HS-5 (cell line): ENCODE data around the gene ZNF835.
"Not testable (repeated sequence)": the region's sequence is repeated elsewhere in the genome, so short reads cannot be mapped to it uniquely, and the experiment has no call there.

ENCODE experiments used
- DNase-seq: peaks from one replicate; pipeline ENCODE4 v3.0.0-alpha.2; 2012; ENCODE audit warnings: low read depth

Gene ZNF835

GRCh38 chr19:56671613-56671994 lies at the start of gene ZNF835:
Gene ZNF835 (minus strand): TSS chr19:56671757. CDS start chr19:56665198, 6,559 bp downstream.
- no peak for DNase-seq

- no peak for DNase-seq
Observed at GRCh38 chr19:56720281-56720680, 48.7 kb upstream of the ZNF835 start.

GRCh38 chr19:56718231-56718630 lies 46.7 kb upstream of the ZNF835 start:
- DNase-seq: no peak

GRCh38 chr19:56712611-56713276 lies 41.2 kb upstream of the ZNF835 start:
- no peak for DNase-seq

GRCh38 chr19:56710437-56710836 lies 38.9 kb upstream of the ZNF835 start:
- DNase-seq: no peak

GRCh38 chr19:56707821-56708220 lies 36.3 kb upstream of the ZNF835 start:
- DNase-seq: no peak

- no peak for DNase-seq
Observed at GRCh38 chr19:56705939-56706338, 34.4 kb upstream of the ZNF835 start.

GRCh38 chr19:56701895-56702294 lies 30.3 kb upstream of the ZNF835 start:
- no peak for DNase-seq

GRCh38 chr19:56699552-56699951 lies 28.0 kb upstream of the ZNF835 start:
- no peak for DNase-seq

- no peak for DNase-seq
Observed at GRCh38 chr19:56692206-56692895, 20.8 kb upstream of the ZNF835 start.

- DNase-seq: no peak
Observed at GRCh38 chr19:56690670-56691069, 19.1 kb upstream of the ZNF835 start.

GRCh38 chr19:56689198-56689597 lies 17.6 kb upstream of the ZNF835 start:
- no peak for DNase-seq

- no peak for DNase-seq
Observed at GRCh38 chr19:56687031-56687430, 15.5 kb upstream of the ZNF835 start.

GRCh38 chr19:56683116-56683515 lies 11.6 kb upstream of the ZNF835 start:
- DNase-seq: no peak

GRCh38 chr19:56681702-56682101 lies 10.1 kb upstream of the ZNF835 start:
- DNase-seq: no peak

GRCh38 chr19:56678205-56678604 lies 6.6 kb upstream of the ZNF835 start:
- no peak for DNase-seq

GRCh38 chr19:56672610-56673009 lies 1.1 kb upstream of the ZNF835 start:
- not testable (repeated sequence) for DNase-seq

GRCh38 chr19:56670961-56671612 lies 470 bp downstream of the ZNF835 start:
- no peak for DNase-seq

- DNase-seq: no peak
Observed at GRCh38 chr19:56670401-56670960, 1.1 kb downstream of the ZNF835 start.

- DNase-seq: no peak
Observed at GRCh38 chr19:56668676-56669075, 2.9 kb downstream of the ZNF835 start.

GRCh38 chr19:56667311-56667870 lies 4.2 kb downstream of the ZNF835 start:
- DNase-seq: no peak

GRCh38 chr19:56664511-56664910 lies 7.0 kb downstream of the ZNF835 start:
- no peak for DNase-seq
